ENCODE results near the gene PP2D1. TPM values are rescaled to one million over a fixed set of nuclear protein-coding genes. Genes with fewer than 3 reads are reported as not detected.
A peak's percentile ranks its signal among the peaks of the same experiment; 100 is the strongest.

The PP2D1 gene
- total and polyA plus RNA-seq, 9 of the 15 experiments (the other 6 are each of a cell fraction or from before 2014, with no cell fraction given), result 0.07 to 0.10 TPM; not detected in 7

DNA sequence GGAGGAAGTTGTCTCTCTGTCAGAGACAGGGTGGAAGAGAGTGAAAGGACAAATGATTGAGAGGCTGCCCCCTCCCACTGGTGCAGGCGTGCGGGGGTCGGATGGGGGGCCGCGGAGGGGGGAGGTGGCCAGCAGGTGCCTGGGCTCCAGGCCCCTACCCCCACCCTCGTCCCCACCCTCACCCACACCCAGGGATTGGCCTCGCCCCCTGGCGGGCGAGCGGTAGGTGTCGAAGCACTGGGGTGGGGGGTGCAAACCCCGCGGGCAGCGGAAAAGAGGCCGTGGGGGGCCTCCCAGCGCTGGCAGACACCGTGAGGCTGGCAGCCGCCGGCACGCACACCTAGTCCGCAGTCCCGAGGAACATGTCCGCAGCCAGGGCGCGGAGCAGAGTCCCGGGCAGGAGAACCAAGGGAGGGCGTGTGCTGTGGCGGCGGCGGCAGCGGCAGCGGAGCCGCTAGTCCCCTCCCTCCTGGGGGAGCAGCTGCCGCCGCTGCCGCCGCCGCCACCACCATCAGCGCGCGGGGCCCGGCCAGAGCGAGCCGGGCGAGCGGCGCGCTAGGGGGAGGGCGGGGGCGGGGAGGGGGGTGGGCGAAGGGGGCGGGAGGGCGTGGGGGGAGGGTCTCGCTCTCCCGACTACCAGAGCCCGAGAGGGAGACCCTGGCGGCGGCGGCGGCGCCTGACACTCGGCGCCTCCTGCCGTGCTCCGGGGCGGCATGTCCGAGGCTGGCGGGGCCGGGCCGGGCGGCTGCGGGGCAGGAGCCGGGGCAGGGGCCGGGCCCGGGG is 27.9 kb upstream of the PP2D1 start, which contains the start of gene KAT2B (continued):
- TF ChIP-seq SMAD4 (CRISPR knock-in tag; conservative IDR thresholded peaks at IDR 0.05) (peak; percentile 52), USF2 (CRISPR knock-in tag; IDR thresholded peaks at IDR 0.05) (no peak), MEF2A (IDR thresholded peaks at IDR 0.05; ENCODE audit: control insufficient read depth, low read depth, low read length) (no peak), ZBTB1 (CRISPR knock-in tag; IDR thresholded peaks at IDR 0.05; ENCODE audit: borderline replicate concordance, low read depth) (peak; percentile 58), NONO (IDR thresholded peaks at IDR 0.05; ENCODE audit: low read depth in 2 of 2, low read length in 1 of 2) (peak; percentile 31 to 61; a peak in 3 of 4 replicates), NFRKB (IDR thresholded peaks at IDR 0.05; ENCODE audit: low read depth) (no peak), CBX5 (IDR thresholded peaks at IDR 0.05; ENCODE audit: borderline replicate concordance, low read depth) (peak; percentile 33; the same call in 1 of the 2 replicates), MBD2 (IDR thresholded peaks at IDR 0.05; ENCODE audit: borderline replicate concordance, low read depth) (0 out of 2 replicates have a peak, but pooled peaks have one; percentile 48), ZEB2 (IDR thresholded peaks at IDR 0.05) (no peak), NRF1 (conservative IDR thresholded peaks at IDR 0.05 in 1 of 2, IDR thresholded peaks at IDR 0.05 in 1 of 2) (no peak), YBX1 (IDR thresholded peaks at IDR 0.05) (no peak), MEF2D (tag; conservative IDR thresholded peaks at IDR 0.05; ENCODE audit: low read depth) (no peak), STAT5A (IDR thresholded peaks at IDR 0.05; ENCODE audit: borderline replicate concordance, low read length) (no peak), ARHGAP35 (IDR thresholded peaks at IDR 0.05; ENCODE audit: partially characterized antibody) (no peak), CREBBP (IDR thresholded peaks at IDR 0.05; ENCODE audit: low read depth, low read length) (no peak), BHLHE40 (IDR thresholded peaks at IDR 0.05; ENCODE audit: low read length) (peak; percentile 58), ZNF655 (CRISPR knock-in tag; IDR thresholded peaks at IDR 0.05) (no peak), ZNF41 (CRISPR knock-in tag; conservative IDR thresholded peaks at IDR 0.05) (no peak)
- TF ChIP-seq, protein P1, sequence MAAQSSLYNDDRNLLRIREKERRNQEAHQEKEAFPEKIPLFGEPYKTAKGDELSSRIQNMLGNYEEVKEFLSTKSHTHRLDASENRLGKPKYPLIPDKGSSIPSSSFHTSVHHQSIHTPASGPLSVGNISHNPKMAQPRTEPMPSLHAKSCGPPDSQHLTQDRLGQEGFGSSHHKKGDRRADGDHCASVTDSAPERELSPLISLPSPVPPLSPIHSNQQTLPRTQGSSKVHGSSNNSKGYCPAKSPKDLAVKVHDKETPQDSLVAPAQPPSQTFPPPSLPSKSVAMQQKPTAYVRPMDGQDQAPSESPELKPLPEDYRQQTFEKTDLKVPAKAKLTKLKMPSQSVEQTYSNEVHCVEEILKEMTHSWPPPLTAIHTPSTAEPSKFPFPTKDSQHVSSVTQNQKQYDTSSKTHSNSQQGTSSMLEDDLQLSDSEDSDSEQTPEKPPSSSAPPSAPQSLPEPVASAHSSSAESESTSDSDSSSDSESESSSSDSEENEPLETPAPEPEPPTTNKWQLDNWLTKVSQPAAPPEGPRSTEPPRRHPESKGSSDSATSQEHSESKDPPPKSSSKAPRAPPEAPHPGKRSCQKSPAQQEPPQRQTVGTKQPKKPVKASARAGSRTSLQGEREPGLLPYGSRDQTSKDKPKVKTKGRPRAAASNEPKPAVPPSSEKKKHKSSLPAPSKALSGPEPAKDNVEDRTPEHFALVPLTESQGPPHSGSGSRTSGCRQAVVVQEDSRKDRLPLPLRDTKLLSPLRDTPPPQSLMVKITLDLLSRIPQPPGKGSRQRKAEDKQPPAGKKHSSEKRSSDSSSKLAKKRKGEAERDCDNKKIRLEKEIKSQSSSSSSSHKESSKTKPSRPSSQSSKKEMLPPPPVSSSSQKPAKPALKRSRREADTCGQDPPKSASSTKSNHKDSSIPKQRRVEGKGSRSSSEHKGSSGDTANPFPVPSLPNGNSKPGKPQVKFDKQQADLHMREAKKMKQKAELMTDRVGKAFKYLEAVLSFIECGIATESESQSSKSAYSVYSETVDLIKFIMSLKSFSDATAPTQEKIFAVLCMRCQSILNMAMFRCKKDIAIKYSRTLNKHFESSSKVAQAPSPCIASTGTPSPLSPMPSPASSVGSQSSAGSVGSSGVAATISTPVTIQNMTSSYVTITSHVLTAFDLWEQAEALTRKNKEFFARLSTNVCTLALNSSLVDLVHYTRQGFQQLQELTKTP (IDR thresholded peaks at IDR 0.05; ENCODE audit: low read depth in 1 of 2, partially characterized antibody in 2 of 2), result no peak
- TF ChIP-seq, protein P2, sequence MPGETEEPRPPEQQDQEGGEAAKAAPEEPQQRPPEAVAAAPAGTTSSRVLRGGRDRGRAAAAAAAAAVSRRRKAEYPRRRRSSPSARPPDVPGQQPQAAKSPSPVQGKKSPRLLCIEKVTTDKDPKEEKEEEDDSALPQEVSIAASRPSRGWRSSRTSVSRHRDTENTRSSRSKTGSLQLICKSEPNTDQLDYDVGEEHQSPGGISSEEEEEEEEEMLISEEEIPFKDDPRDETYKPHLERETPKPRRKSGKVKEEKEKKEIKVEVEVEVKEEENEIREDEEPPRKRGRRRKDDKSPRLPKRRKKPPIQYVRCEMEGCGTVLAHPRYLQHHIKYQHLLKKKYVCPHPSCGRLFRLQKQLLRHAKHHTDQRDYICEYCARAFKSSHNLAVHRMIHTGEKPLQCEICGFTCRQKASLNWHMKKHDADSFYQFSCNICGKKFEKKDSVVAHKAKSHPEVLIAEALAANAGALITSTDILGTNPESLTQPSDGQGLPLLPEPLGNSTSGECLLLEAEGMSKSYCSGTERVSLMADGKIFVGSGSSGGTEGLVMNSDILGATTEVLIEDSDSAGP (CRISPR knock-in tag; IDR thresholded peaks at IDR 0.05), result no peak

All from K562 (cell line).